Inflammatory macrophage (primary cell): Measurements from ENCODE around the gene PDE3B.
A peak's percentile ranks its signal among the peaks of the same experiment; 100 is the strongest.
"Not testable (repeated sequence)": the region's sequence is repeated elsewhere in the genome, so short reads cannot be mapped to it uniquely, and the experiment has no call there.

ENCODE experiments used
- DNase-seq, 2 donors: peaks; one replicate each; pipeline ENCODE4 v3.0.0-alpha.2; 2020 to 2022

PDE3B gene

GRCh38 chr11:14642453-14642852, 1.2 kb upstream of the PDE3B start:
- DNase-seq = no peak

DNA sequence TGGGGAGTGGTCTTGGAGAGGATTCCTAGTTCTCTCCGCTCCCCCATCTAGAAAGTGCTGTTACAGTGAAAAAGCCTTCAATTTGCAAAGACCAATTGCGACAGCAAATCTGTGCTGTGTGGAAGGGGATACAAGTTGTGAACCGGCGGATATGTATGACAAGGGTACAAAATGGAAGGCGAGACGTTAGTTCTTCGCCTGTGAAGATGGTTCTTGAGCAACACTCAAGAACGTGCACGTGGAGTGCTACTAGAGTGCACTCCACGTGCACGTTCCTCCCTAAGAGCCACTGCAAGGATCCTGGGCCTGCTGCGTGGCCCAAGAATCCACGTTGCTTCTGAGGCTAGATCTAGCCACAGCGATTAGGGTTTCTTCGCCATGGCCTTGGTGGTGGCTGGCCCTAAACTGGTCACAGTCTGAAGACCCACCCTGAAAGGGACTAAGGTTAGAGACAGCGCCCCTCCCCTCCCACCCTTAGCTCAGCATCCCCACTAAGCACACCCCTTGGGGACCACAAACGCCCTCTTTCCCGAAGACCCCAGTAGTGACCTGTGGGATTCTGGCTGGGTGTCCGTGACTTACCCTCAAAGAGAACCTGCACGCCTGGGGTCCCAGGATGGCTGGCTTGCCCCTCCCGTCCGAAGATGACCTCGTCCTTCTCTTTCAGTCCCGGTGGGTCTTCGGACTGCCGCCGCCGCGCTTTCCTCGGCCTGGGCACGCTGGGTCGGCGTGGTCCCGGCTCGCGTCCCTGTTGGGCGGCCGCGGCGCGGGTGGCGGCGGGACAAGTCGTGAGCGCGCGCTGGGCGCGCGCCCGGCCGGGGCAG, 519 bp upstream of the PDE3B start:
- peak in 1 of 2 donors; percentile 19 for DNase-seq

- peak; percentile 14 to 37 for DNase-seq
Measured at GRCh38 chr11:14644226-14645014, 816 bp downstream of the PDE3B start.

GRCh38 chr11:14645015-14645912, 1.7 kb downstream of the PDE3B start:
- DNase-seq = peak; percentile 56 to 85

GRCh38 chr11:14645985-14646900, 2.6 kb downstream of the PDE3B start:
- DNase-seq = peak; percentile 26 to 56

DNA sequence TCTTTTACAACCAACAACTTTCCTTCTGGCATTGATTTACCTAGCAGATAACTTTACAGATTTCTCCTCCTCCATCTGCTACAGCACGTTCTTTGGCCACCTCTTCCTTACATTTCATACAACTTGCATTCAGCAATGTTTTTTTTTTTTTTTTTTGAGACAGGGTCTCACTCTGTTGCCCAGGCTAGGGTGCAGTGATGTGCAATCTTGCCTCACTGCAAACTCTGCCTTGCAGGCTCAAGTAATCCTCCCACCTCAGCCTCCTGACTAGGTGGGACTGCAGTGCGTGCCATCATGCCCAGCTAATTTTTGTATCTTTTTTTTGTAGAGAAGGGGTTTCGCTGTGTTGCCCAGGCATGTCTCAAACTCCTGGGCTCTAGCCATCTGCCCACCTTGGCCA, 6.5 kb downstream of the PDE3B start:
- DNase-seq = no peak

DNA sequence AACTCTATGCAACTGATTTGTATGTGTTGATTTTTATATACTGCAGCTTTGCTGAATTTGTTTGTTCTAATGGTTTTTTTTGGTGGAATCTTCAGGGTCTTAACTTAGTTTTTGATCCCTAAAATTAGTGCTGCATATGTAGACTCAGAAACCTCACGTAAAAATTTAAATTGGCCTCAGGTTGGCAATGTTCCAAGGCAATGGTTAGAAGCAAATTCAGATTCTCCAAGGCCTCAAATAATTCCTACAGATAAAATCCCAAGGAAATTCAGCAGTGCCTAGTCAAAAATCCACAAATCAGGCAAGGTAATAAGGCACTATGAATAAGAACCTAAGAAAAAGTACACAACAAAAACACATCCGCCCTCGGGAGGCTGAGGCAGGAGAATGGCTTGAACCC, 9.5 kb downstream of the PDE3B start:
- no peak for DNase-seq

- no peak for DNase-seq
Measured at GRCh38 chr11:14655435-14655834, 11.8 kb downstream of the PDE3B start.

- DNase-seq = no peak
Measured at GRCh38 chr11:14656536-14657457, 13.2 kb downstream of the PDE3B start.

DNA sequence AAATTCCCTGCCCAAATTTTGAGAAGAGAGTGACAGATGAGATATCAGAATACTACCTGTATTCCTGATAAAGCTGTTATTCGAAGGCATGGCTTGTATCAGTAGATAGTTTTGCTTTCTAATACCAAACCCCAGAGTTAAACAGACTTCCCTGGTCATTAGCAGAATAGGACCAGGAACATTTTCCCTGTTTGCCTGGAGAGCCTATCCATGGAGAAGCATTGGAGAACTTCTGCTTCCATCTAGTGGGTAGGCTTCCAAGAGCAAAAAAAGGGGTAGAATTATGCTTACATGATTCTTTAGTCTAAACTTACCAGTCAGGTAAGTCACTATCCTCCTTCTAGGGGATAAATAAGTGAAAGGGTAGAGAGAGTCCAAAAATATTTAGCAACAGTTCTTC, 14.2 kb downstream of the PDE3B start:
- no peak for DNase-seq

- not testable (repeated sequence) for DNase-seq
Measured at GRCh38 chr11:14664926-14665325, 21.3 kb downstream of the PDE3B start.

GRCh38 chr11:14667329-14667728, 23.7 kb downstream of the PDE3B start:
- DNase-seq = not testable (repeated sequence)

GRCh38 chr11:14668731-14669301, 25.2 kb downstream of the PDE3B start:
- no peak for DNase-seq

DNA sequence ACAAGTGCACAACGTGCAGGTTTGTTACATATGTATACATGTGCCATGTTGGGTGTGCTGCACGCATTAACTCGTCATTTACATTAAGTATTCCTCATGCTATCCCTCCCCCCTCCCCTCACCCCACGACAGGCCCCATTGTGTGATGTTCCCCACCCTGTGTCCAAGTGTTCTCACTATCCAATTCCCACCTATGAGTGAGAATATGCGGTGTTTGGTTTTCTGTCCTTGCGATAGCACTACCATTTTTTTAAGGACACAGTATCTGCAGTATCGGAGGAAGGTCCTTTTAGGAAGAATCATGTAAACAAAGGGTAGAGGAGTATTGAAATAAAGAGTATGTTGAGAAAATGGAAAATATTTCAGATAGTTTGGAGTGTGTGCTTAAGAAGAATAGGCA, 25.9 kb downstream of the PDE3B start:
- no peak for DNase-seq

DNA sequence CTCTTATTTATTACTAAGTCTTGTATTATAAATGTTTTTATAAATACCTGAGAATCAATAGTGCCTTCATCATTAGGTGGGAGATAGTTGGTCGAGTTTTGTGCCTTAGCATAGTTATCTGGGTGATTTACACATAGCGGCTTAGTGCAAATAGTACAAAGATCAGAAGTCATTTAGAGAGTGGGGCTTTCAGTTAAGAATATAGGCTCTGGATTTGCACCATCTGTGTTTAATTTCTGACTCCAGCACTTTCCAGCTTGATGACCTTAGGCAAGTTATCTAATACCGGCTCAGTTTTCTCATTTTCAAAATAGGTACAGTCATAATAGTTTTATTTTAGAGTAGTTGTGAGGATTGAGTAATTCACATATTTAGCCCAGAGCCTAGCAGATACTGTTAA, 26.4 kb downstream of the PDE3B start:
- no peak for DNase-seq

- no peak for DNase-seq
Measured at GRCh38 chr11:14672635-14673034, 29.0 kb downstream of the PDE3B start.

DNA sequence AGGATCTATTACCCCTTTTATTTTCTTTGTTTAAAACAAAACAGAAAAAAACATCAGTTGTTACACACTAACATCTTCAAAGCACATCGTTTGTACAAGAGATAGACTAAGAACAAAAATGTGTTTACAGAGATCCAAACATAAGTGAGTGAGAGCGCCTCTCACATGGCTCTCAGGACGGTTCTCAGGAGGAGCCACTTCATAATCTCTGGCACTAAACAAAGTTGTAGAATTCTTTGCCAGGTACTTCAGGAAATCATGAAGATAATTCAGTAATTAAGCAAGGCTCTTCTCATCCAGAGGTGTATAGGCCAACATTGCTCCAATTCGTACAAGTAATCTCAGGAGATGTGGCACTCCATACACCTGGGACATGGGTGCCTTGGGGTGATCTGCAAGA, 29.8 kb downstream of the PDE3B start:
- no peak for DNase-seq

GRCh38 chr11:14673824-14674405, 30.3 kb downstream of the PDE3B start:
- peak in 1 of 2 donors; percentile 13 for DNase-seq

DNA sequence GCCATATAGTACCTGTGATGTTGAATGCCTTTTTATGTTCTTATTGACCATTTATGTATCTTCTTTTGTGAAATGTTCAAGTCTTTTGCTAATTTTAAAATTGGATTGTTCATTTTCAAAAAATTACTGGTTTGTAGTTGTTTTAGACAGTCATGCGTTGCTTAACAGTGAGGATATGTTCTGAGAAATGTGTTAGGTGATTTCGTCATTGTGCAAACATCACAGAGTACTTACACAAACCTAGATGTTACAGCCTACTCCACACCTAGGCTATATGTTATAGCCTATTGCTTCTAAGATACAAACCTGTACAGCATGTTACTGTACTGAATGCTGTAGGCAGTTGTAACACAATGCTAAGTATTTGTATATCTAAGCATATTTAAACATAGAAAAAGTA, 32.5 kb downstream of the PDE3B start:
- DNase-seq = no peak

DNA sequence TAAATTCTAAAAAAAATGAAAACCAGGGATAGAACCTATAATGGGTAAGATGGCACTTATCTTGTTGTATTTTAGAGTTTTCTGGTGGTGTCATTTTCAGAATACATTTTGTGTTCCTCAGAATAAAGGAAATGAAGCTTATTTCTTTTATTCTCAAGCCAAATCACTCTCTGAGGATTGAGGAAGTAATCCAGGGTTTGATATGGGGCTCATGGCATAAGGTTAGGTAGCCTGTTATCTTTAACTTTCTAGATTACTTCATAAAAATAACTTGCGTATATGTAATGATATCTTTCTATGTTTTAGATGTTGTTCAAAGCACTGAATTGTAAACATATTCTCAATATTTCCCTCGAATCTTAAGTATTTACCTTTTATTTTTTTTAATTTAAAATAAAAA, 33.5 kb downstream of the PDE3B start:
- DNase-seq = peak in 1 of 2 donors; percentile 10
